Mesothelial cell of epicardium (in vitro differentiated cells): ENCODE measurements around the gene GM2A. TPM values are rescaled to one million over a fixed set of nuclear protein-coding genes. Genes with fewer than 3 reads are reported as not detected.
"Not testable (repeated sequence)": the region's sequence is repeated elsewhere in the genome, so short reads cannot be mapped to it uniquely, and the experiment has no call there.

Source experiments
- DNase-seq, 2 experiments: peaks; one replicate each; pipeline ENCODE4 v3.0.0; 2021; ENCODE audit warnings: low spot score in 2 of 2; ENCODE audit not compliant: unreplicated experiment in 2 of 2
- H3K27ac Mint-ChIP-seq: 2 replicates; pipeline ENCODE4 v1.8.0; 2021; ENCODE audit warnings: mixed read lengths
- H3K27me3 Mint-ChIP-seq: 2 replicates; pipeline ENCODE4 v1.8.0; 2021; ENCODE audit warnings: low read depth, mixed read lengths
- H3K36me3 Mint-ChIP-seq: 2 replicates; pipeline ENCODE4 v1.8.0; 2021; ENCODE audit warnings: mixed read lengths
- H3K4me1 Mint-ChIP-seq: 2 replicates; pipeline ENCODE4 v1.8.0; 2021; ENCODE audit warnings: mixed read lengths
- H3K4me3 Mint-ChIP-seq: 2 replicates; pipeline ENCODE4 v1.8.0; 2021; ENCODE audit warnings: mild to moderate bottlenecking, moderate library complexity, mixed read lengths
- H3K9me3 Mint-ChIP-seq: 2 replicates; pipeline ENCODE4 v1.8.0; 2021; ENCODE audit warnings: mixed read lengths
- total RNA-seq: library from RNA; stranded (reverse); gene quantifications from 3 replicates; pipeline ENCODE4 v1.2.1, GENCODE V29; 2021
- TF ChIP-seq, protein P1 (sequence below): fragments of 200-600 bp; sonication (generic); IDR thresholded peaks from one replicate; pipeline ENCODE4 v1.5.0; 2021; ENCODE audit warnings: antibody characterized with exemption; ENCODE audit not compliant: unreplicated experiment

GM2A gene
- total RNA-seq, 1 donor from 2014 or later: 41.8 TPM

DNA sequence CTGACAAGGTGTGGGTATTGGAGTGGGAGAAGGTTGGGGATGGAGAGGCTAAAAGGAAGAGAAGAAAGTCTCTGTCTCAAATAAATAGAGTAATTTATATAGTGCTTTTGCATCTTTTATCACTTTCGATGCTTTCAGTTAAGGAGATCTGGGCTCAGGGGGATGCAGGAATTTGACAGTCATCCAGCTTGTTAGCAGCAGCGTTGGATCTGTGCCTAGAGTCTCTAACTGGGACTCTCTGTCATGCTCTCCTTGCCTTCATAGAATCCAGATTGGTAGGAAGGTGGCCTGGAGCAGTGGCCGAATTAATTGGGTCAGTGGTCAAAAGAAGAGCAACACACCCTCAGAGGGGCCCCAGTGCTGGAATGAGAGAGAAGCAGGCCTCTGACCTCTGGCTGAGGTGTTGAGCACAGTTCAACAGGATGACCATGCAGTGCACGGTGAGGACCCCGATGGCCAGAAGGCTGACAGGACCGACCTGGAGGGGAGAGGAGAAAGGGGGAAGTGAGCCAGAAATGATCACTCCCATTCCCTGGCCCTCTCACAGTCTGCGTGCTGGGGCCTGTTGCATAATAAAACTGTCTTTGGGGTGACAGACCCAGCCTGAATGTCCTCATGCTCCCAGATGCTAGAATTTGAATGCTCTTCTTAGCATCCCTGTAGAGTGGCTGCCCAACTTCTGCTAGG, 42.9 kb downstream of the GM2A start:
- H3K4me1 Mint-ChIP-seq: peaks cover 8% of the 10 kb centered on the region
- DNase-seq: no peak
- TF ChIP-seq, protein P1, sequence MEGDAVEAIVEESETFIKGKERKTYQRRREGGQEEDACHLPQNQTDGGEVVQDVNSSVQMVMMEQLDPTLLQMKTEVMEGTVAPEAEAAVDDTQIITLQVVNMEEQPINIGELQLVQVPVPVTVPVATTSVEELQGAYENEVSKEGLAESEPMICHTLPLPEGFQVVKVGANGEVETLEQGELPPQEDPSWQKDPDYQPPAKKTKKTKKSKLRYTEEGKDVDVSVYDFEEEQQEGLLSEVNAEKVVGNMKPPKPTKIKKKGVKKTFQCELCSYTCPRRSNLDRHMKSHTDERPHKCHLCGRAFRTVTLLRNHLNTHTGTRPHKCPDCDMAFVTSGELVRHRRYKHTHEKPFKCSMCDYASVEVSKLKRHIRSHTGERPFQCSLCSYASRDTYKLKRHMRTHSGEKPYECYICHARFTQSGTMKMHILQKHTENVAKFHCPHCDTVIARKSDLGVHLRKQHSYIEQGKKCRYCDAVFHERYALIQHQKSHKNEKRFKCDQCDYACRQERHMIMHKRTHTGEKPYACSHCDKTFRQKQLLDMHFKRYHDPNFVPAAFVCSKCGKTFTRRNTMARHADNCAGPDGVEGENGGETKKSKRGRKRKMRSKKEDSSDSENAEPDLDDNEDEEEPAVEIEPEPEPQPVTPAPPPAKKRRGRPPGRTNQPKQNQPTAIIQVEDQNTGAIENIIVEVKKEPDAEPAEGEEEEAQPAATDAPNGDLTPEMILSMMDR: no peak
- H3K9me3 Mint-ChIP-seq: peaks cover 5% of the 10 kb centered on the region
- H3K27me3 Mint-ChIP-seq: peaks cover 7% of the 10 kb centered on the region
- H3K36me3 Mint-ChIP-seq: no peaks in the 10 kb centered on the region
- H3K27ac Mint-ChIP-seq: peak overlapping the region; percentile 17
- H3K4me3 Mint-ChIP-seq: no peak overlapping the region

DNA sequence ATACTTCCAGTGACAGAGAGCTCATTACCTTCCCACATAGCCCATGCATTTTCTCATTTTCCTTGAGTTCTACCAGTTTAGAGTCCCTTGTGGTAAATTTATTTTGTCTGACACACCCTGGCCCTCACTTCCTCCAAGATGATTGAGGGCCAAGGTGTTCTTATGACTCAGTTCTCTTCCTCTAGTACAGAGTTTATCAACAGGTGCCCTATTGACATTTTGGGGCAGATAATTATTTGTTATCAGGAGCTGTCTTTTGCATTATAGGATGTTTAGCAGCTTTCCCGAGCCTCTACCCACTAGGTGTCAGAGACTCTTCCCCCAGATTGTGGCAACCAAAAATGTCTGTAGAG, 43.5 kb downstream of the GM2A start:
- H3K36me3 Mint-ChIP-seq: no peaks in the 10 kb centered on the region

DNA sequence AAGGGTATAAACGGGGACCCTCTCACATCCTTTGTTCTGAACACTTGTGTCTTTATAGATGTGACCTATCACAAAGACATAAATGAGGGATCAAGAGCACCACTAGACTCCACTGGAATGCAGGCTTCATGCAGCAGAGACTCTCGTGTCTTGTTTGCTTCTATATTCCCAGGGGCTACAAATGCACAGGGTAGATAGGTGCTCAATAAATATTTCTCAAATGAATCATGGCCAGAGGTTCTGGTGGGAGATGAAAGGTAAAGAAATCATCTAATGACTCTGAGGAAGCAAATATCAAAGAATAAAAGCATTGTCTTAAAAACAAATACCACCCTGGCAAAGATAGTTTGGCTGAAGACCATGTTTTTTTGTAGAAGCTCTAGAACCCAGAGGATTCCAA, 44.0 kb downstream of the GM2A start:
- peaks cover 7% of the 10 kb centered on the region for H3K27me3 Mint-ChIP-seq
- H3K36me3 Mint-ChIP-seq: no peaks in the 10 kb centered on the region
- DNase-seq: no peak
- no peak overlapping the region for H3K27ac Mint-ChIP-seq
- TF ChIP-seq, protein P1: no peak
- H3K9me3 Mint-ChIP-seq: no peaks in the 10 kb centered on the region
- peaks cover 9% of the 10 kb centered on the region for H3K4me1 Mint-ChIP-seq
- no peak overlapping the region for H3K4me3 Mint-ChIP-seq

More for the DNA sequence above, 43.5 kb downstream of the GM2A start:
- Mint-ChIP-seq H3K4me3 (no peak overlapping the region), H3K4me1 (peaks cover 8% of the 10 kb centered on the region), H3K27me3 (peaks cover 7% of the 10 kb centered on the region), H3K9me3 (peaks cover 1% of the 10 kb centered on the region), H3K27ac (no peak overlapping the region)
- no peak for DNase-seq
- TF ChIP-seq, protein P1: no peak

DNA sequence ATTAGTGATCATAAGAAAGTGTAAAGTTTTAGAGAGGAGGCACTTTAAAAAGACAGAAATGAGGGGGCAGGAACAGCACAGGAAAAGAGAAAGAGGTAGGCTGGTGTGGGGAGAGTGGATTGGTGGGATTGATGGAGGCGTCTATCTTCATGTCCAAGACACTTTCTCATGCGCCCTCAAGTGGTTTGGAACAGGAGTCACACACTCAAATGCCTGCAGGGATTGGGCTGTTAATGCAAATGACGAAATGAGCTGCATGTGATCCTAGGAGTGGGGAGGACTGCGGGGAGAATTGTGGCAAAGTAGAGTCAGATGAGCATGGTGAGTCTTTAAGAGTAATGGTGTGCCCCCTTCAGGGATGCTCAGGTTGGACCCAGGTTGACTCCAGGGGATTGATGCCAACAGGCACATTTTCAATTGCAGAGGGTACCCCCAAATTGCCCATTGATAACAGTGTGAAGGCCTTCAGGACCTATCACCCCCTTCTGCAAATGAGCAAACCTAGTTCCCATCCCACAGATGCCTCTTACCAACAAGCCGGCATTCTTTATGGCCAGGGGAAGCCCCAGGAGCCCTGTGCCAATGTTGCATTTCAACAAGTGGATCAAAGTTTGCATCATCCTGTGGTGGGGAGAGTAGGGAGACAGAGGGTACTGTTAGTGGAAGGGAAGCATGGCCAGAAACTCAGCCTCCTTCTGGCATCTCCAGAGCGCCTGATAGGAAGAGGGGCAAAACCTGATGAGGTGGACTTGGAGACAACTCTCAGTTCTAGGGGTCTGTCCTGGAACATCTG, 45.3 kb downstream of the GM2A start:
- H3K27me3 Mint-ChIP-seq: peaks cover 10% of the 10 kb centered on the region
- H3K27ac Mint-ChIP-seq: no peak overlapping the region
- H3K4me1 Mint-ChIP-seq: peaks cover 12% of the 10 kb centered on the region
- H3K9me3 Mint-ChIP-seq: no peaks in the 10 kb centered on the region
- no peak overlapping the region for H3K4me3 Mint-ChIP-seq
- H3K36me3 Mint-ChIP-seq: no peaks in the 10 kb centered on the region
- no peak for DNase-seq
- TF ChIP-seq, protein P1: no peak

DNA sequence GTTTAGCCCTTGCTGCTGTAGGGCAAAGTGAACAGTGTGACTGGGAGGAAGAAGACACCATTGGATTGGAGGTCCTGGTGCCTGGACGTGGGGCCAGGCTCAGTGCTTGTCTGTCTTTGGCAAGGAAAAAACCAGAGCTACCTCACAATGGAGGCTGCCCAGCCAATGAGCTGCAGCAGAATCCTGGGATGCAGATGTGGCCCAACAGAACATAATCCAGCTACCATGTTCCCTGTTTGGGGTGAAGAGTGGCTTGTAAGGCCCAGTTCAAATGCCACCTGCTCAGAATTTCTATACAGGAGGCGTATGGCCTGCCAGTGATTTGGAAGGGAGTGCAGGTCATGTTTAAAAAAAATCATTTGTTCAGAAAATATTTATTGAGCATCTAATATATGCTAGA, 50.7 kb downstream of the GM2A start, which contains the start of gene SLC36A3:
TSS of gene SLC36A3 (minus strand) at position 101 of the 400 bp plus-strand sequence. CDS start 412 bp downstream, outside the sequence.
- no peaks in the 10 kb centered on the region for H3K36me3 Mint-ChIP-seq
- no peaks in the 10 kb centered on the region for H3K9me3 Mint-ChIP-seq
- TF ChIP-seq, protein P1: no peak
- no peak for DNase-seq
- H3K27ac Mint-ChIP-seq: no peak within 1 kb of the TSS
- H3K4me3 Mint-ChIP-seq: no peak within 1 kb of the TSS
- peaks cover 5% of the 10 kb centered on the region for H3K4me1 Mint-ChIP-seq
- H3K27me3 Mint-ChIP-seq: peaks cover 8% of the 10 kb centered on the region

DNA sequence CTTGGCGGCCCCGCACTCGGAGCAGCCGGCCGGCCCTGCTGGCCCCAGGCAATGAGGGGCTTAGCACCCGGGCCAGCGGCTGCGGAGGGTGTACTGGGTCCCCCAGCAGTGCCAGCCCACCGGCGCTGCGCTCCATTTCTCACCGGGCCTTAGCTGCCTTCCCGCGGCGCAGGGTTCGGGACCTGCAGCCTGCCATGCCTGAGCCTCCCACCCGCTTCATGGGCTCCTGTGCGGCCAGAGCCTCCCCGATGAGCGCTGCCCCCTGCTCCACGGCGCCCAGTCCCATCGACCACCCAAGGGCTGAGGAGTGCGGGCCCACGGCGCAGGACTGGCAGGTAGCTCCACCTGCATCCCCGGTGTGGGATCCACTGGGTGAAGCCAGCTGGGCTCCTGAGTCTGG, 56.3 kb downstream of the GM2A start:
- peaks cover 13% of the 10 kb centered on the region for H3K9me3 Mint-ChIP-seq
- H3K27me3 Mint-ChIP-seq, DNase-seq, H3K4me1 Mint-ChIP-seq, H3K4me3 Mint-ChIP-seq, H3K36me3 Mint-ChIP-seq, H3K27ac Mint-ChIP-seq: not testable (repeated sequence)

DNA sequence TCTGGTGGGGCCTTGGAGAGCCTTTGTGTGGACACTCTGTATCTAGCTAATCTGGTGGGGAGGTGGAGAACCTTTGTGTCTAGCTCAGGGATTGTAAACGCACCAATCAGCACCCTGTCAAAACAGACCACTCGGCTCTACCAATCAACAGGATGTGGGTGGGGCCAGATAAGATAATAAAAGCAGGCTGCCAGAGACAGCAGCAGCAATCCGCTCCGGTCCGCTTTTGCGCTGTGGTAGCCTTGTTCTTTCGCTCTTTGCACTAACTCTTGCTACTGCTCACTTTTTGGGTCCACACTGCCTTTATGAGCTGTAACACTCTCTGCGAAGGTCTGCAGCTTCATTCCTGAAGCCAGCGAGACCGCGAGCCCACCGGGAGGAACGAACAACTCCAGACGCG, 56.8 kb downstream of the GM2A start:
- H3K27ac Mint-ChIP-seq, H3K36me3 Mint-ChIP-seq, H3K4me3 Mint-ChIP-seq, DNase-seq, H3K4me1 Mint-ChIP-seq, H3K27me3 Mint-ChIP-seq: not testable (repeated sequence)
- H3K9me3 Mint-ChIP-seq: peaks cover 13% of the 10 kb centered on the region
